Large intestine (tissue), 3 donors: ENCODE results near the gene TM7SF3. TPM values are rescaled to one million over a fixed set of nuclear protein-coding genes. Genes with fewer than 3 reads are reported as not detected.
"Not testable (repeated sequence)": the region's sequence is repeated elsewhere in the genome, so short reads cannot be mapped to it uniquely, and the experiment has no call there.

Experiments used
- DNase-seq, 2 donors: peaks; one replicate each; pipeline versions ENCODE4 v3.0.0 to v3.0.0-alpha.2; 2013
- H3K27ac ChIP-seq: one replicate; pipeline ENCODE4 v1.5.1; 2013; ENCODE audit warnings: low read length
- H3K27me3 ChIP-seq: 2 replicates; pipeline ENCODE4 v1.6.1; 2013; ENCODE audit warnings: low read length; ENCODE audit not compliant: control insufficient read depth, insufficient read depth
- H3K36me3 ChIP-seq: 2 replicates; pipeline ENCODE4 v1.6.1; 2013; ENCODE audit warnings: low read length; ENCODE audit not compliant: control insufficient read depth, insufficient read depth
- H3K4me1 ChIP-seq: one replicate; pipeline ENCODE4 v1.6.1; 2013; ENCODE audit warnings: low read length; ENCODE audit not compliant: control insufficient read depth, insufficient read depth
- H3K4me3 ChIP-seq: one replicate; pipeline ENCODE4 v1.5.1; 2013; ENCODE audit warnings: low read length
- H3K9me3 ChIP-seq: one replicate; pipeline ENCODE4 v1.6.1; 2013; ENCODE audit warnings: mild to moderate bottlenecking, low read depth, low read length, moderate library complexity; ENCODE audit not compliant: control insufficient read depth
- WGBS: methylation state at CpG from one replicate; pipeline ENCODE4 v1.1.5; 2013; ENCODE audit warnings: low lambda C conversion rate; ENCODE audit not compliant: insufficient coverage; 5-methylcytosine and 5-hydroxymethylcytosine counted together
- polyA plus RNA-seq: library from polyadenylated mRNA; unstranded; fragments of 120-200 nt; gene quantifications from one replicate; pipeline ENCODE4 v1.2.1, GENCODE V29; 2013

The TM7SF3 gene
- polyA plus RNA-seq, 1 donor = 68.3 TPM

- WGBS = 70% methylated on average over 2 of the region's 4 CpGs
- H3K4me1 ChIP-seq = no peaks in the 10 kb centered on the region
- DNase-seq = no peak
Observed at GRCh38 chr12:27048822-27049752, 34.9 kb upstream of the TM7SF3 start.

GRCh38 chr12:27042018-27042417 lies 27.8 kb upstream of the TM7SF3 start:
- whole genome bisulfite sequencing = no CpG with 5 or more reads among the region's 1 CpG
- H3K4me3 ChIP-seq, H3K27ac ChIP-seq, H3K27me3 ChIP-seq, DNase-seq, H3K4me1 ChIP-seq, H3K36me3 ChIP-seq, H3K9me3 ChIP-seq: not testable (repeated sequence)

More at GRCh38 chr12:27048822-27049752, 34.9 kb upstream of the TM7SF3 start:
- no peaks in the 10 kb centered on the region for H3K27me3 ChIP-seq
- H3K27ac ChIP-seq = no peak overlapping the region
- H3K36me3 ChIP-seq = no peaks in the 10 kb centered on the region
- H3K4me3 ChIP-seq = no peak overlapping the region
- no peaks in the 10 kb centered on the region for H3K9me3 ChIP-seq

- no CpG with 5 or more reads among the region's 4 CpGs for WGBS
- H3K4me3 ChIP-seq, H3K36me3 ChIP-seq, DNase-seq, H3K4me1 ChIP-seq, H3K9me3 ChIP-seq, H3K27me3 ChIP-seq, H3K27ac ChIP-seq: not testable (repeated sequence)
Observed at GRCh38 chr12:27040637-27041036, 26.5 kb upstream of the TM7SF3 start.

- no peak overlapping the region for H3K27ac ChIP-seq
- H3K9me3 ChIP-seq = no peaks in the 10 kb centered on the region
- no peak overlapping the region for H3K4me3 ChIP-seq
- no peak for DNase-seq
- WGBS = 100% methylated on average over 1 of the region's 21 CpGs
- H3K36me3 ChIP-seq = peaks cover 18% of the 10 kb centered on the region
- no peaks in the 10 kb centered on the region for H3K27me3 ChIP-seq
- H3K4me1 ChIP-seq = no peaks in the 10 kb centered on the region
Observed at GRCh38 chr12:27034607-27035293, 20.6 kb upstream of the TM7SF3 start.

GRCh38 chr12:27032679-27033078 lies 18.5 kb upstream of the TM7SF3 start:
- WGBS = no CpG with 5 or more reads among the region's 3 CpGs
- H3K36me3 ChIP-seq = peaks cover 28% of the 10 kb centered on the region
- H3K4me3 ChIP-seq = no peak overlapping the region
- no peak for DNase-seq
- H3K9me3 ChIP-seq = no peaks in the 10 kb centered on the region
- H3K27me3 ChIP-seq = no peaks in the 10 kb centered on the region
- no peaks in the 10 kb centered on the region for H3K4me1 ChIP-seq
- no peak overlapping the region for H3K27ac ChIP-seq

- no peak for DNase-seq
- H3K9me3 ChIP-seq = no peaks in the 10 kb centered on the region
- no peak overlapping the region for H3K4me3 ChIP-seq
- WGBS = no CpG with 5 or more reads among the region's 3 CpGs
- no peaks in the 10 kb centered on the region for H3K27me3 ChIP-seq
- H3K27ac ChIP-seq = no peak overlapping the region
- peaks cover 35% of the 10 kb centered on the region for H3K36me3 ChIP-seq
- H3K4me1 ChIP-seq = no peaks in the 10 kb centered on the region
Observed at GRCh38 chr12:27031531-27031930, 17.3 kb upstream of the TM7SF3 start.

GRCh38 chr12:27026257-27026656 lies 12.1 kb upstream of the TM7SF3 start:
- Histone ChIP-seq H3K4me3 (no peak overlapping the region), H3K4me1 (peaks cover 3% of the 10 kb centered on the region), H3K9me3 (no peaks in the 10 kb centered on the region), H3K36me3 (peaks cover 23% of the 10 kb centered on the region), H3K27ac (no peak overlapping the region), H3K27me3 (no peaks in the 10 kb centered on the region)
- no peak for DNase-seq

GRCh38 chr12:27025116-27025515 lies 10.9 kb upstream of the TM7SF3 start:
- no peaks in the 10 kb centered on the region for H3K9me3 ChIP-seq
- WGBS = 30% methylated on average over 1 of the region's 1 CpG
- no peak overlapping the region for H3K27ac ChIP-seq
- H3K4me1 ChIP-seq = peaks cover 3% of the 10 kb centered on the region
- H3K27me3 ChIP-seq = no peaks in the 10 kb centered on the region
- H3K4me3 ChIP-seq = no peak overlapping the region
- no peak for DNase-seq
- H3K36me3 ChIP-seq = peaks cover 19% of the 10 kb centered on the region

- 83% methylated on average over 1 of the region's 1 CpG for WGBS
- Histone ChIP-seq H3K4me3 (no peak overlapping the region), H3K4me1 (peaks cover 3% of the 10 kb centered on the region)
Observed at GRCh38 chr12:27024291-27024690, 10.1 kb upstream of the TM7SF3 start.

GRCh38 chr12:27020761-27021160 lies 6.6 kb upstream of the TM7SF3 start:
- Histone ChIP-seq H3K4me1 (peaks cover 9% of the 10 kb centered on the region), H3K4me3 (no peak overlapping the region), H3K9me3 (no peaks in the 10 kb centered on the region), H3K27me3 (no peaks in the 10 kb centered on the region), H3K27ac (no peak overlapping the region), H3K36me3 (no peaks in the 10 kb centered on the region)
- no peak for DNase-seq
- no CpG with 5 or more reads among the region's 2 CpGs for WGBS

More at GRCh38 chr12:27024291-27024690, 10.1 kb upstream of the TM7SF3 start:
- no peaks in the 10 kb centered on the region for H3K27me3 ChIP-seq
- no peak for DNase-seq
- H3K9me3 ChIP-seq = no peaks in the 10 kb centered on the region
- H3K36me3 ChIP-seq = peaks cover 14% of the 10 kb centered on the region
- H3K27ac ChIP-seq = no peak overlapping the region
